ENCODE results near the gene PBRM1. TPM values are rescaled to one million over a fixed set of nuclear protein-coding genes. Genes with fewer than 3 reads are reported as not detected.

Gene PBRM1
- total RNA-seq, 2 experiments from 2014 or later, result 47.6 to 48.1 TPM

- Mint-ChIP-seq H3K4me3 (no peak overlapping the region), H3K4me1 (ENCODE audit: low read depth) (no peaks in the 10 kb centered on the region), H3K27ac (no peak overlapping the region), H3K27me3 (no peaks in the 10 kb centered on the region), H3K9me3 (no peaks in the 10 kb centered on the region), H3K36me3 (ENCODE audit: low read depth) (peaks cover 79% of the 10 kb centered on the region)
- Histone ChIP-seq H3K4me1 (ENCODE audit: insufficient read depth, low read length) (no peaks in the 10 kb centered on the region), H3K27ac (ENCODE audit: low read depth in 1 of 2, low read length in 2 of 2) (no peak overlapping the region), H3K4me3 (ENCODE audit: low read length) (no peak overlapping the region), H3K36me3 (ENCODE audit: insufficient read depth, low read length) (peaks cover 76% of the 10 kb centered on the region), H3K9me3 (ENCODE audit: control insufficient read depth in 1 of 2, insufficient read depth in 1 of 2, low read length in 2 of 2) (no peaks in the 10 kb centered on the region), H3K27me3 (ENCODE audit: control insufficient read depth in 1 of 2, insufficient read depth in 2 of 2, low read length in 2 of 2) (no peaks in the 10 kb centered on the region)
- intact Hi-C loops (cut with DNase I, micrococcal nuclease), result no loop called here
- no peak for TF ChIP-seq CTCF (IDR thresholded peaks at IDR 0.05)
- ChIA-PET CTCF (interaction anchor here (1.3 kb wide), 1 partner anchor 7 kb away, joined by 3 read pairs; no protein-coding TSS in a partner anchor), POLR2A (interaction anchor here (3.1 kb wide), 1 partner anchor 9 kb away, joined by 11 read pairs; the partner anchor contains the start of genes GLT8D1 and SPCS1)
- ATAC-seq (ENCODE audit: poor library complexity) (no peak), DNase-seq (no peak)
These were observed 10.3 kb upstream of the PBRM1 start for GRCh38 chr3:52695798-52696671.

GRCh38 chr3:52694528-52695189 is 8.9 kb upstream of the PBRM1 start:
- Histone ChIP-seq H3K27me3 (ENCODE audit: control insufficient read depth in 1 of 2, insufficient read depth in 2 of 2, low read length in 2 of 2) (no peaks in the 10 kb centered on the region), H3K4me1 (ENCODE audit: insufficient read depth, low read length) (no peaks in the 10 kb centered on the region), H3K36me3 (ENCODE audit: insufficient read depth, low read length) (peaks cover 83% of the 10 kb centered on the region), H3K27ac (ENCODE audit: low read depth in 1 of 2, low read length in 2 of 2) (no peak overlapping the region), H3K9me3 (ENCODE audit: control insufficient read depth in 1 of 2, insufficient read depth in 1 of 2, low read length in 2 of 2) (no peaks in the 10 kb centered on the region), H3K4me3 (ENCODE audit: low read length) (no peak overlapping the region)
- TF ChIP-seq CTCF (IDR thresholded peaks at IDR 0.05), result no peak
- Mint-ChIP-seq H3K9me3 (no peaks in the 10 kb centered on the region), H3K27me3 (no peaks in the 10 kb centered on the region), H3K27ac (no peak overlapping the region), H3K4me3 (no peak overlapping the region), H3K36me3 (ENCODE audit: low read depth) (peaks cover 89% of the 10 kb centered on the region), H3K4me1 (ENCODE audit: low read depth) (peaks cover 5% of the 10 kb centered on the region)
- DNase-seq, result no peak
- intact Hi-C loops (cut with DNase I, micrococcal nuclease), result no loop called here
- CTCF ChIA-PET, result no interaction called here
- POLR2A ChIA-PET, result interaction anchor here (3.1 kb wide), 1 partner anchor 11 kb away, joined by 11 read pairs; the partner anchor contains the start of genes GLT8D1 and SPCS1
- ATAC-seq (ENCODE audit: poor library complexity), result no peak

- ChIA-PET CTCF (interaction anchor here (0.6 kb wide), 1 partner anchor 11 kb away, joined by 4 read pairs; no protein-coding TSS in a partner anchor), POLR2A (no interaction called here)
- Histone ChIP-seq H3K36me3 (ENCODE audit: insufficient read depth, low read length) (peaks cover 95% of the 10 kb centered on the region), H3K27me3 (ENCODE audit: control insufficient read depth in 1 of 2, insufficient read depth in 2 of 2, low read length in 2 of 2) (no peaks in the 10 kb centered on the region), H3K4me3 (ENCODE audit: low read length) (no peak overlapping the region), H3K27ac (ENCODE audit: low read depth in 1 of 2, low read length in 2 of 2) (no peak overlapping the region), H3K9me3 (ENCODE audit: control insufficient read depth in 1 of 2, insufficient read depth in 1 of 2, low read length in 2 of 2) (no peaks in the 10 kb centered on the region), H3K4me1 (ENCODE audit: insufficient read depth, low read length) (no peaks in the 10 kb centered on the region)
- no peak for ATAC-seq (ENCODE audit: poor library complexity)
- Mint-ChIP-seq H3K27me3 (no peaks in the 10 kb centered on the region), H3K4me1 (ENCODE audit: low read depth) (peaks cover 5% of the 10 kb centered on the region), H3K27ac (no peak overlapping the region), H3K9me3 (no peaks in the 10 kb centered on the region), H3K36me3 (ENCODE audit: low read depth) (peaks cover 98% of the 10 kb centered on the region), H3K4me3 (no peak overlapping the region)
- TF ChIP-seq CTCF (IDR thresholded peaks at IDR 0.05), result no peak
- no peak for DNase-seq
- intact Hi-C loops (cut with DNase I, micrococcal nuclease), result no loop called here
These were observed 7.4 kb upstream of the PBRM1 start for GRCh38 chr3:52693071-52693470.
